ENCODE data around the gene RPLP2.

The RPLP2 gene

GRCh38 chr11:792535-792821 lies 17.3 kb upstream of the RPLP2 start:
- no peak for DNase-seq

DNA sequence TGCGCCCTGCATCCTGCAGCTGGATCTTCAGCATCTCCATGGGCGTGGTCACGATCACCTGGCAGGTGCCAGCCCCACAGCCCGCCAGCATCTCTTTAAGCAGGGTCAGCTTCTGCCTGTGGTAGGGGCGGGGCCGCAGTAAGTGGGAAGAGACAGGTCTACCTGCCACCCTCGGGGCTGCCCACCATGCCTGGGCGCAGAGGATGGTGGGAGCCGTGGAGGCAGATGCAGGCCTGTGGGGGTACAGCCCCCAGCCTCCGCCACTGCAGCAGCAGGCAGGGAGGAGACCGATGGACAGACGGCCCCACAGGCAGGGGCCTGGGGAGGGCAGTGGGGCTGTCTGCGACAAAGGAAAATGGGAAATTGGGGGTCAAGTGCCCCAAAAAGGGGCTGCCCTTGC lies 16.9 kb upstream of the RPLP2 start:
- DNase-seq: no peak

DNA sequence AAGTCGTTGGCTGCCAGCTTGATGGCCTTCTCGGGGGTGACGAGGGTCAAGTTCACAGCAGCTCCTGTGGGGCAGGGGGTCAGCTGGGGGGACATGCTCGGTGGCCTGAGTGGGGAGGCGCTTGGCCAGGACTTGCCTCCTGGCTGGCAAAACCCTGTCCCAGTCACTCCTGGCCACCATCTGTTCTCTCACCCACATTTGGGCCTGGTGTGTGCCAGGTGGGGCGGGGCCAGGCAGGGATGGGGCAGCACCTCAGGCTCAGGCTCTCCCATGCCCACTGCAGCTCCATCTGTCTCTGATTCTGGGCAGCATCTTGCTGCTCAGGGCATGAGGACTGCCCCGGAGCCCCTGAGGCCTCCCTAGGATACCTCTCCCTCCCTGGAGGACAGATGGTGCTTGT lies 16.2 kb upstream of the RPLP2 start:
- DNase-seq: no peak

- DNase-seq: no peak
These were observed 15.6 kb upstream of the RPLP2 start for GRCh38 chr11:794013-794765.

DNA sequence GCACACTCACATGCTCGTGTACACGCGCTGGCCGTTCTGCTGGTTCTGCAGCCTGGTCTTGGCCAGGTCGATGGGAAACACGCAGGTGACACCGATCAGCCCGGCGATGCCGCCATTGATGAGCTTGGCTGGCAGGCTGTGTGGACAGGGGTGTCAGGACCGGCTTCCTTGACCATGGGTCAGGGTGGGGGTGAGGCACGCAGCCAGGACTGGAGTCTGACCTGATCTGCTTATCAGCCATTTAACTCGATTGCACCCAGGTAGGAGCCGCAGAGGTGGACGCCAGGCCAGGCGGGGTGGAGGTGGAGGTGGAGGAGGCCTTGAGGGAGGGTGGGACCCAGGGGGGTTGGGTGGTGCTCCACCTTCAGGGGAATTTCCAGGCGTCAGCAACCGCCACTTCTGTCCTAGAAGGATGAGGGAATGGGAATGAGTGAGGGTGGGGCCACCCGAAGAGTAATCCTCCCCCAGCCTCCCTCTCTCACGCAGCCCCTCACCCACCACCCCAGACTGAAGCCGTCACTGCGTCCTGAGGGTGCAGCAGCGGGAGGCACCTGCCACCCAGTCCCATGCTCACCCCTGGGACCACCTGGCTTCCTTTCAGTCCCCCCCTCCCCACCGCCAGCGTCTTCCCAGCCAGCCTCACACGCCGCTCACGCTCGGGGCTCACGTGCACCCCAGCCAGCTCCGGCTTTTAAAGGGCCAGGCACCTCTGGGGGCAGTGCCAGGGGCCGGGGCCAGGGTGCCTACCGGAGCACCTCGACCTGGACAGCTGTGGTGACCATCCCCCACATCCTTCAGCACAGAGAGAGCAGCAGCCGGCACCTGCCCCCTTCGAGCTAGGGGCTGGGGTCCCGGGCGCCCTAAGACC lies 14.8 kb upstream of the RPLP2 start:
- no peak for DNase-seq

DNA sequence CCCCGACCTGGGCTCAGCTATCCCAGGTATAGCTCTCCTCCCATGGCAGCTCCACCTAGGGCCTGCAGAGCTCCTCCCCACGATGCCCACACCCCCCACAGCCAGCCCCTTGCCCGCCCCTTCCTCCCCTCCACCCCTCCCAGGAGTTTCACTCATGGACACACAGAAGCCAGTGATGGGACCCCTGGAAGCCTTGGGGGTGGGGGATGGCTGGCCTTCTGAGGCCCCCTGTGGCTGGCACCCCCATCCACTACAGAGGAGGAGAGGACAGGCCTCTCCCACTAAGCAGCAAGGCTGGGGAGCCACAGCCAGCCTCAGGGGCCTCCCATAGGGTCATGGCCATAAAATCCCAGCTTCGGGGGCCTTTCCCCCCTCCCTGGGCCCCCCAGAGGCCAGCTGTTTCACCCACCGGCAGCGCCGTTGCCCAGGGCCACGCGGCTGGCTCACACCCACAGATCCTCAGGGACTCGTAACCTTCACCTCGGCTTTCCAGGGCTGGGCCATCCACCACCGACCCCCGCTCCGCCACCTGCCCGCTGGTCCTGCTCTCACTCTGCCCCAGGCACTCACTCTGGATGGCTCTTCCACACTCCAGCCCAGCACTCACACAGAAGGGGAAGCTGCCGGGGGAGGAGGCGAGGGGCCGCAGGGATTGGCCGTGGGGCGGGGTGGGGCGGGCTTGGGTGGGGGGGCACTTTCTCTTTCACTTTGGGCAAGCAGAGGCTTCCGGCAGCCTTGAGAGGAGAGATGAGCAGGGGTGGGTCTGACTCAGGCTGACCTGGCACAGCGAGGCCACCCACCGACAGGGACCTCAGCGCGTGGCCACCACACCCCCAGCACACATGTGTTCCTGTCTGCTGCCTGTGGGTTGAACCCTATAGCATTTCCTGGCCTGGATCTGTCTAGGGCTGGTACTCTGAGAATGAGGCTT lies 13.9 kb upstream of the RPLP2 start:
- peak; percentile 89 for DNase-seq

GRCh38 chr11:796565-797295 lies 13.0 kb upstream of the RPLP2 start:
- no peak for DNase-seq

DNA sequence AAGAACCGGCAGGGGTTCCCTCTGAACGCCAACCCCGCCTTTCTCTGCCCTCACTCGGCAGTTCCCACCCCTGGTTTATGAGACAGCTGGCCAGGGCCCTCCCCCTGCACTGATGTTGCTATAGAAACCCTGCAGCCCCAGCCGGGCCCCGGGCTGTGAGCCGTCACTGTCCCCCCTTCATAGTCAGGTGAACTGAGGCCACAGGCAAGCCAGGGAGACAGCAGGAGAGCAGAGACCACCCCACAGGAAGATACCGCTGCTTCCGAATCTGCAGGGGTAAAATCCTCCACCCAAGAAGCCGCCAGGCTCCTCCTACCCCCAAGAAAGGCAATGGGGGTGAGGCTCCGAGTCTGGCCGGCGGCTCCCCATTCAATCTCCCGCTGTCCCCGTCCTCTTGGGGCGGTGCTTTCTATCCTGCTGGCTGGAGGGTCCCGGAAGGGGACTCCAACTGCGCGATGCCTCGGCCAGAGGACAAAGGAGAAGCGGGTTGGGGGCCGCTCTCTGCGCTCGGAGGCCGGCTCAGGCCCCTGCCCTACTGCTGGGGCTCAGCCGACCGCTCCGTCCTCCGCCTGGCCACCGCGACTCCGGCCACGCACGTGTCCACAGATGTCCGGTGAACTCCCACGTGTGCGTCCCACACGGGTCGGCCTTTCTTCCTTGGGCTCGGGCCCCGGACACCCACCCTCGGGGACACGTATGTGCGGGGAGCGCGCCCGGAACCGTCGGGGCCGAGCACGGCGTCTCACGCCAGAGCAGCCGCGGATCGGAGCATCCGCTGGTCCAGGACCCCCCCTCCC lies 12.3 kb upstream of the RPLP2 start:
- peak; percentile 75 for DNase-seq

DNA sequence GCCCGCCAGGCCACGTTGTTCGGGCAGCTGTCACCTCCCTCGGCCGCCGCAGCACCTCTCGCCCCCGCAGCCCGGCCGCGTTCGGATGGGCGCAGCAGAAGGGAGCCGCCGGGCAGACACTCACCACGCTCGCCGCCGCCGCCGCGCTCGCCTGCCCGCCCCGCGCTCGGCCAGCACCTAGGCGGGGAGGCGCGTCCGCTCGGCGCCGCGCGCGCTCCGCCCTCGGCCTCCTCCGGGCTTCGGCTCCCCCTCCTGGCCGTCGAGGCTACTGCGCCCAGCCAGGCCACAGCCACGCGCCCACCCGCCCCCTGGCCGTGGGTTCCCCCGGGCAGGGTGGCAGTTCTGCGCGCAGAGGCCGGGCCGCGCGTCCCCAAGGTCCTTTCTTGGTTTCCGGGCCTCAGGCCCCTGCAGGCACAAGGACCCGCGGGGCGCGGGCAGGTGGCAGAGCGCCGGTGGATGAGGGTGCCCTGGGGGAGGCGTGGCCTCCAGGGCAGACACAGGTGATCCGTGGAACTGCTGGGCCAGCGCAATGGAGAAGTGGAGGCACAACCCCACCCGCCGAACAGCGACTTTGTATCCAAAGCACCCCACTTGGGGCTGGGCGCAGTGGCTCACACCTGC lies 11.6 kb upstream of the RPLP2 start, which contains the start of gene SLC25A22:
SLC25A22 (minus strand) TSS at position 189 of the 621 bp plus-strand sequence. CDS start 3,275 bp downstream, outside the sequence.
- peak; percentile 86 for DNase-seq

DNA sequence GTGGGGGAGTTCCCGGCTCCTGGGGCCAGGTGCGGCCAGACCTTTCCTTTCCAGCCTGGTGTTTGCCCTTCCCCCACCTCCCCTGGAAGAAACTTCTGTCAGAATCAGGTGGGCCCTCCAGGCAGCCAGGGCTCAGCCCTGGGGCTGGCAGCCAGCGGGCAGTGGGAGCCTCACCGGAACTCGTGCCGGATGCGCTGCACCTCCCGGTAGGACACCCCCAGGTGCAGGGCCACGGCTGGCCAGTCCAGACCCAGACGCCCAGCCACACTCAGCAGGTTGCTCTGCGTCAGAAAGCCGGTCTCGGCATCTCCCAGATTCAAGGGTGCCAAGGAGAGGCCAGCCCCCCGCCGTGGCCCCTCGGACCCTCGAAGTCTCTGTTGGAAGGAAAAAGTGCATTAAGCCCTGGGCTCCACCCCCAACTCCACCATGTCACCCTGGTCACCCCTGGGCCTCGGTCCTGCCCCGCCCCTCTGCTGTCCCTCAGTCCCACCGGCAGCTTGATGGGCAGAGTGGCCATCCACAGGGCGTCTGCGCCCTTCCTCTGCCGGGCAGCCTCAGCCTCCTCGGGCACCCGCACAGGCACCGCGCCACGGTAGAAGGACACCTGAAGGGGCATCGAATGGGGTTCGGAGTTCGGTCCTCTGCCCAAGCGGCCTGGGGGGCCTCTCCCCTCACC lies 10.0 kb upstream of the RPLP2 start:
- no peak for DNase-seq

DNA sequence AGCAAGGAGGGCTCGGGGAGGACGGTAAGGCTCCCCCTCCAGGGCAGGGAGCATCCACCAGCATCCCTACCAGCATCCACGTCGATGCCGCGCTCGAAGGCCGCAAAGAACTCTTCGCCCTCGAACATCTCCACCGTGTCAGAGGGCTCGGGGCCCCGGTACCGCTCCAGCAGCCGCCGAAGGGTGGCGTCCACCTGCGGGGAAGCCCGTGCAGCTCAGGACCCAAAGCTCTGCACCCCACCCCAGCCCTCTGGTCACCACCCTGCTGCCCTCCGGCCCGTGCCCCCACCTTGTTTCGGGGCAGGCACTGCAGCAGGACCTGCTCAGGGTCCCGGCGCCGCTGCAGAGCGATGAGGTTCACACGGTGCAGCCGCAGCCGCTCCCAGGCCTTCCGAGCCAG lies 9.3 kb upstream of the RPLP2 start:
- DNase-seq: no peak

DNA sequence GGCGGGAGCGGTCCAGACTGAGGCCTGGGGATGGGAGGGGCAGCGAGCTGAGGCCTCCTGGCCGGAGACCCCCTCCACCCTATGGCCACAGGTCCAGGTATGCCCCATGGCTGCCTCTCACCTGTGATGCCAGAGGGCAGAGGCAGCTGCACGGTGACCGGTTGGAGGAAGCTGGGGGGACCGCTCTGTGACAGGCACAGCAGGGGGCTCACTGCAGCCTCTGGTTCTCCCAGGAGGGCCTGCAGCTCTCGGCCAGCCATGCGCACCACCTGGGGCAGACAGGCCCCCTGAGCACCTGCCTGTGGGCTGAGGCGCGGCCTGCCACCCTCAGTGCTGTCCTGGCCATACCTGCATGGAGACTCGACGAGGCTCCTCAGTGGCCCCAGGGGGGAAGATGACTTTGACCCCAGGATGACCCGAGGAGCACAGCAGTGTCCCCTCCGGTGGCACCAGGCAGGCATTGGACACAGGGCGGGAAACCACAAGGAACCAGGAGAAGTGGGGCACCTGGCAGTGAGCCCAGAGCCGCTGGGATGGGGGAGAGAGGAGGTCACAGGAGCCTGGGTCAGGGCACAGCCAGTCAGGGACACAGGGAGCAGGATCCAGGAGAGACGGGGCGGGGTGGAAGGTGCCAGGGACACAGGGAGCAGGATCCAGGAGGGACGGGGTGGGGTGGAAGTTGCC lies 8.5 kb upstream of the RPLP2 start:
- no peak for DNase-seq

- DNase-seq: no peak
These were observed 7.6 kb upstream of the RPLP2 start for GRCh38 chr11:802018-802617.

DNA sequence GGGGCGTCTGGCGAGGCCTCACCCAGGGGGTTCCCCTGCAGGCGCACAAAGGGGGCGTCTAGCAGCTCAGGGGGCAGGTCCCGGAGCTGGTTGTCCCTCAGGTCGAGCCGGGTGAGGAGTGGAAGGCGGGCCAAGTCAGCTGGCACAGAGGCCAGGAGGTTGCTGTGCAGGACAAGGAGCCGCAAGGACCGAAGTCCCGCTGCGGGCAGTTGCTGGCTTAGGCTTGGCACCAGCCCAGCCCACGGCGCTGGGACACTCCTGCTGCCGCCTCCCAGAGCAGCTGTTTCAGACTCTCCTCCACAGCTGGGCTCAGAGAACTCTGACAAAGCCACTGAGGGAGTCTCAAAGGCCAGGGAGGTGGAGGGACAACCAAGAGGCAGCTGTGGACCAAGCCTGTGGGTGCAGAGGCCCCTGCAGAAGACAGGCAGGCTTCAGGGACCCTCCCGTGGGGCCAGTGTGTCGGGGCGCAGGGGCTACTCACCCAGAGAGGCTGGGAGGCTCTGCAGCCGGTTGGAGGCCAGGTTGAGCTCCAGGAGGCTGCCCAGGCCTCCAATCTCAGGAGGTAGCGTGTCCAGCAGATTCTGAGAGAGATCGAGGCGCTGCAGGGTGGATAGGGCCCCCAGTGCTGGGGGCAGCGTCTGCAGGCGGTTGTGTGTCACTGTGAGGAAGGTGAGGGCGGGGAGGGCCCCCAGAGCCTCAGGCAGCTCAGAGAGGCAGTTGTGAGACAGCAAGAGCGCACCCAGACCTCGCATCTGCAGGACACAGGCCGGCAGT lies 6.9 kb upstream of the RPLP2 start:
- DNase-seq: no peak

- no peak for DNase-seq
These were observed 6.4 kb upstream of the RPLP2 start for GRCh38 chr11:803467-803742.

- no peak for DNase-seq
These were observed 5.8 kb upstream of the RPLP2 start for GRCh38 chr11:803770-804598.

DNA sequence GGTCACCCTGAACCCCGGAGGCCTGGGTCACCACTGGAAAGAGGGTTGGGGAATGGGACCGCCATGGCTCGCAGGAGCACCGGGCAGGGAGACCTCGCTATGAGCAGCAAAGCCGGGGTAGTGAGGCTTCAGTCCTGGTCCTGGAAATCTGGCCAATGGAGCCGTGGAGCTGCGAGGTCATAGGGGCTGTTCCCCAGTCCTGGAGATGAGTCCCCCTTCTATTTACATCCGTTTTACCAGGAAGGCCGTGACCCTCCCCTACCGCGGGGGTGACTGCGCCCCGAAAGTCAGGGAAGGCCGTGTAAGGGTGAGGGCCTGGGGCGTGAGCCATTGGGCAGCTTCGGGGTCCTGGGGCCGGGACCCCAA lies 5.2 kb upstream of the RPLP2 start:
- no peak for DNase-seq
